ENCODE results near the gene RNF149.
A peak's percentile ranks its signal among the peaks of the same experiment; 100 is the strongest.
"Not testable (repeated sequence)": the region's sequence is repeated elsewhere in the genome, so short reads cannot be mapped to it uniquely, and the experiment has no call there.

The RNF149 gene, protein sequence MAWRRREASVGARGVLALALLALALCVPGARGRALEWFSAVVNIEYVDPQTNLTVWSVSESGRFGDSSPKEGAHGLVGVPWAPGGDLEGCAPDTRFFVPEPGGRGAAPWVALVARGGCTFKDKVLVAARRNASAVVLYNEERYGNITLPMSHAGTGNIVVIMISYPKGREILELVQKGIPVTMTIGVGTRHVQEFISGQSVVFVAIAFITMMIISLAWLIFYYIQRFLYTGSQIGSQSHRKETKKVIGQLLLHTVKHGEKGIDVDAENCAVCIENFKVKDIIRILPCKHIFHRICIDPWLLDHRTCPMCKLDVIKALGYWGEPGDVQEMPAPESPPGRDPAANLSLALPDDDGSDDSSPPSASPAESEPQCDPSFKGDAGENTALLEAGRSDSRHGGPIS

GRCh38 chr2:101308432-101309210 is at the start of gene RNF149:
TSS of gene RNF149 (minus strand) at chr2:101308701. CDS start at chr2:101308588, 113 bp downstream.
- peak; percentile 95 to 97 for DNase-seq

GRCh38 chr2:101357376-101357775 is 48.9 kb upstream of the RNF149 start:
- no peak for DNase-seq

GRCh38 chr2:101356521-101356920 is 48.0 kb upstream of the RNF149 start:
- no peak for DNase-seq

- no peak for DNase-seq
Observed at GRCh38 chr2:101356055-101356454, 47.6 kb upstream of the RNF149 start.

DNA sequence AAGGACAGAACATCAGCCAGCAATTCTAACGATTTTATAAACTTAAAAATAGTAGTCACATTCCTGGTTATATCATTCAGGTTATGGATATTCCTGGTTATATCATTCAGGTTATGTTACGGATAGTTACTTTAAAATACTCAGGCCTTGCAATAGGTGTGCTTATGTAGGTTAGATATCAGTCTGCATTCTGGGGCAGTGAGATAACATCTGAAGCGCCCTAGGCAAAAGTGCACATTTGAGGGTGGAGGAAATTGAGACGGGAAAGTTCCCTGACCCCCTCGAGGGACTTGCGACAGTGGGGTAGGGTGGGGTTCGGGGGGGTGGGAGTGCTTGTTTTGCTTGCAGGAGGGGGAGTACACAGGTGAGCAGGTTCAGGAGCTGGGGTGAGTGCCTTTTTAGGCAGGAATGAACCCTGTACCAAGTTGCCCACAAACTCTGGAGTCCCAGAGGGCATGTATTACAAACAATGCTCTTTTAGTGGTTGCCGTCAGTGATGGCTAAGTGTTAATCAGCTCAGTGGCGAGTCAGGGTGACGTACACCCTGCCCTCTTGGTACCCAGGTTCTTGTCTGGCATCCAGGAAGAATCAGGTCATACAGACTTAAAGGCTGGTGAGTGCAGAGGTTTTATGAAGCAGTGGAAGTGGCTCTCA is 47.0 kb upstream of the RNF149 start:
- no peak for DNase-seq

- DNase-seq = no peak
Observed at GRCh38 chr2:101354420-101355311, 46.2 kb upstream of the RNF149 start.

DNA sequence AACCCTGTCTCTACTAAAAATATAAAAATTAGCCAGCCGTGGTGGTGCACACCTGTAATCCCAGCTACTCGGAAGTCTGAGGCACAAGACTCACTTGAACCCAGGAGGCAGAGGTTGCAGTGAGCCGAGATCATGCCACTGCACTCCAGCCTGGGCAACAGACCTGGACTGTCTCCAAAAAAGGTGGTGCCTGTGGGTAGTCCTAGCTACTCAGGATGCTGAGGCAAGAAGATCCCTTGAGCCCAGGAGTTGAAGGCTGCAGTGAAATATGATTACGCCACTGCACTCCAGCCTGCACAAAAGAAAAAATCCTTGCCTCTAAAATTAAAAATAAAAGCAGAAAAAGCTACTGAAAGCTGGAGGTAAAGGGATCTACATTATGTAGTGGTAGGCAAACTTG is 44.1 kb upstream of the RNF149 start:
- not testable (repeated sequence) for DNase-seq

- no peak for DNase-seq
Observed at GRCh38 chr2:101351207-101351606, 42.7 kb upstream of the RNF149 start.

DNA sequence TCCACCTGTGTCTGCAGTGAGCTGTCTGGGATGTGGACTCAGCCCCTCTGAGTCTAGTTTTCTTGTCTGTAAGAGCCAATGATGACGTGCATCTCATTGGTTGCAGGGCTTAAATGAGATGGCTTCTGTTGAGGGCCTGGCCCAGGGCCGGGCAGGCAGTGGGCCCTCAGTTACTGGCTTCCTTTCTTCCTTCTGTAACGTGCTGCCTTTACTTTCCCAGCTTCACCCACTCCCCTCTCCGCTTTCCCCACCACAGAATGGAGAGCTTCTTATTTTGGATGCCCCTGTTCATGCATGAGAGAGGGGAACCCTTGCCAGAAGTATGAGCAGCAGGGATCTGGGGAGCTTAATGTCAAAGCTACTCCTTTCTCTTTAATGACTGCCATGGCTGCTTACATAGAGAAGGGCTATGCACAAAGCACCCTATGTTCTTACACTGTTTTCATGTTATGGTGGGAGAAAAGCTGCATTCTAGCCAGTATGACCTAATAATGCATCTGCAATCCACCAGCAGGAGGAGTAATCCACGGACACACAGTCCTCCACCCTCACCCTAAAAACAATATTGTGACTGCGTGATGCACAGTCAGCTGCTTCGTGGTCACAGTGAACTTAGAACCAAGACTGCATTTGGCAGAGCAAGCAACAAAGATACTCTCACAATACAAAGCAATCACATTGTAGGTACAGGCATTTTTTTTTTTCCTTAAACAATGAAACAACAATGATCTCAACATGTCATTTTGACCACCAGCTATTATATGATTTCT is 41.6 kb upstream of the RNF149 start:
- peak in 1 of 2 experiments; percentile 19 for DNase-seq

GRCh38 chr2:101348883-101349282 is 40.4 kb upstream of the RNF149 start:
- DNase-seq = no peak

DNA sequence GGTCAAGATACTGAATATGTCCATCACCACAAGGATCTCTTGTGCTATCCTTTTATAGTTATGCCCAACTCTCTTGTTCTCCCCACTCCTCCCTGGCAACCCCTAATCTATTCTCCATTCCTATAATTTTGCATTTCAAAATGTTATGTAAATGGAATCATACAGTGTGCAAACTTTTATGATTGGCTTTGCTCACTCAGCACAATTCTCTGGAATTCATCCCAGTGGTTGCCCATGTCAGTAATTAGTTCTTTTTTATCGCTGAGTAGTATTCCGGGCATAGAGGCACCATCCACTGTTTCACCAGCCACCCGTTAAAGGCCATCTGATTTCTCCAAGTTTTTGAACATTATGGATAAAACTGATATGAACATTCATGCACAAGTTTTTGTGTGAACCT is 38.4 kb upstream of the RNF149 start:
- no peak for DNase-seq

- DNase-seq = no peak
Observed at GRCh38 chr2:101344137-101344536, 35.6 kb upstream of the RNF149 start.

DNA sequence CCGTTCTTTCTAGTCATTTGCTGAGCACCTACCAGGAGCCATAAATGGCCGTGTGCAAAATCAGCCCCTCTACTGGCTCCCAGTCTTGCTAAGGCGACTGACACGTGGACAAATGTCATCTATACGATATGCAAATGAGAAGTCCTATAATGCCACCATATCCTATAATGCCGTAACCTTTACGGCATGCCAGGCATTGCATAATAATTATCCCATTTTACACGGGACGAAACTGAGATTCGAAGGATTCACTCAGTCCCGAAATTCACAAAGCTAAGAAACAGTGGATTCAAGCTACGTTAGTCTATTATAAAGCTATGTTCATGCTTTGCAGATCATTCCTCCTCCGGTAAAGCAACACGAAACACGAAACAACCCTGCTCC is 34.1 kb upstream of the RNF149 start:
- no peak for DNase-seq

DNA sequence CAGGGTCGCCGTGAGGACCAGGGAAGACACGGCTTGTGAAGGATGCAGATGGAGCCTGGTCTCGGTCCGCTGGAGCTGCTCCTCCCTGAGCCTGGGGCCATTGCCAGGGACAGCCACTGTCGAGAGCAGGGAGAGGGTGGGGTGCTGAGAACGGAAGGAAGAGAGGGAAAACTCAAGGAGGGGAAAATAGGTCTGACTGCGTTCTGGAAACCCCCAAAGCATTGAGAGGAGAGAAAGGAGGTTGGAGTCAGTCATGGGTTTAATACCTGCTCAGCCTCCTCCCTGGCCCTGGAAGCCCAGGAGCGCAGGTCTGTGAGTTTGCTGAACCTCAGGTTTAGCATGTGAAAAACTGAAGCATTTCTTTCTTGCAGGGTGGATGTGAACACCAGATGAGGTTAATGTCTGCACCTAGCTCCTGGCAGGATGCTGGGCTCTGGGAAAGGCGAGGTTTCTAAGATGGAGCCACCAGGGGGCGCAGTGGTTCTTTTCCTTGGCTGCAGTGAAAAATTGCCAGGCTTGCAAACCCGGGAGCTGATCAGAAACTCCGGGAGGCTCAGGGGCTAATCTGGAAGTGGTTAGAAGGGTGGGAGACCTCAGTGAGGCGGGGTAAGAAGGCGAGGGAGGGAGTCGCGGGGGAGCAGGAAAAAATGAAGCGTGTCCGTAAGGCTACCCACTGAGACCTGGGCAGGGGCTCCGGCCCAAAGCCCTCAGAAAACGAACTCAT is 33.6 kb upstream of the RNF149 start:
- DNase-seq = peak; percentile 78 to 80

GRCh38 chr2:101341421-101341820 is 32.9 kb upstream of the RNF149 start:
- DNase-seq = no peak

GRCh38 chr2:101340141-101340551 is 31.6 kb upstream of the RNF149 start:
- peak; percentile 9 to 20 for DNase-seq

GRCh38 chr2:101339266-101339880 is 30.9 kb upstream of the RNF149 start:
- DNase-seq = no peak

DNA sequence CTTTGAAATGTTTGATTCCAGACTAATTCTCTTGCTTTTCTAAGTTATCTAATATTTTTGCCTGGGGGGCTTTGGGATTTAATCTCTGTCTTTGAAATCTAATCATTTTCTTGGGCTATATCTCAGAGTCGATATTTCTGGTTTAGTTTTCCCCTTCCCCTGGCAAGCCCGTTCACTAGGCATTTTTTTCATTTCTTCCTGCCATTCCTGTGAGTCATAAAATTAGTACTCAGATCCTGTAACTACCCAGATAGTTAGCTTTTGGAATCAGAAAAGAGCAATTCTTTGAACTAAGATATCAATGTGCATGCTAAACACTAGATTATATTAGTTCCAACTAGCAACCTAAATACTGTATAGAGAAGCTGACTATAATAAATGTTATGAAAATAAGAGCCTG is 29.4 kb upstream of the RNF149 start:
- no peak for DNase-seq

GRCh38 chr2:101332885-101333766 is 24.6 kb upstream of the RNF149 start:
- no peak for DNase-seq

GRCh38 chr2:101331202-101331601 is 22.7 kb upstream of the RNF149 start:
- no peak for DNase-seq

Data from Kasumi-1 (cell line).